ENCODE data around the gene SNCB.

DNA sequence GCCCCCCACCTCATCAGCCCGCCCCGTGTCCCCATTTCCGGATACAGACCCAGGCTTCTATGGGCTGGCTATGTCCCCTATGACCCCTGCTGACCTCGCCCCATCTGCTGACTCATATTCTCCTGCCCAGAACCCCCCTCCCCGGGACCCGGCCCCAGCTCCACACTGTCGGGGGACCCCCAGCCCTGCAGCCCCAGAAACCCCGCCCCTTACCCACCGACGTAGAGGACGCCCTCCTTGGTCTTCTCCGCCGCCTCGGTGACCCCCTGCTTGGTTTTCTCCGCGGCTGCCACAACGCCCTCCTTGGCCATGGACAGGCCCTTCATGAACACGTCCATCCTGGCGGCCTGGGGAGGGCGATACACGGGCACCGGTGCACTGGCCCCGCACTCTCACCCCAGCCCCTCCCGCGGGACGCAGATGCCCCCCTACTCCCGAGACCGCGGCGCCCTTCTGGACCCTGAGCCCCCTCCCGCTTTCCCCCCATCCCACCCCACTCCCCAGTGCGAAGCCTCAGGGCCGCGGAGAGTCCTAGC lies 949 bp downstream of the SNCB start:
- TF ChIP-seq CTCF (IDR thresholded peaks at IDR 0.05) (no peak), POLR2A (IDR thresholded peaks at IDR 0.05) (no peak)

Measured in right lobe of liver (tissue), 4 donors.